LNCaP clone FGC (cell line): Measurements from ENCODE around the gene MLKL.

Experiments
- DNase-seq: peaks from one replicate; pipeline ENCODE4 v3.0.0-alpha.2; 2011; ENCODE audit warnings: low read depth
- H3K4me3 ChIP-seq: 2 replicates; pipeline ENCODE4 v1.5.1; 2011; ENCODE audit warnings: mild to moderate bottlenecking, low read depth, low read length, control low read depth
- CTCF ChIP-seq: IDR thresholded peaks from 2 replicates; pipeline ENCODE4 v1.5.1; 2012; ENCODE audit warnings: mild to moderate bottlenecking; ENCODE audit not compliant: control insufficient read depth, insufficient read depth; ENCODE audit errors: extremely low read depth

Gene MLKL

DNA sequence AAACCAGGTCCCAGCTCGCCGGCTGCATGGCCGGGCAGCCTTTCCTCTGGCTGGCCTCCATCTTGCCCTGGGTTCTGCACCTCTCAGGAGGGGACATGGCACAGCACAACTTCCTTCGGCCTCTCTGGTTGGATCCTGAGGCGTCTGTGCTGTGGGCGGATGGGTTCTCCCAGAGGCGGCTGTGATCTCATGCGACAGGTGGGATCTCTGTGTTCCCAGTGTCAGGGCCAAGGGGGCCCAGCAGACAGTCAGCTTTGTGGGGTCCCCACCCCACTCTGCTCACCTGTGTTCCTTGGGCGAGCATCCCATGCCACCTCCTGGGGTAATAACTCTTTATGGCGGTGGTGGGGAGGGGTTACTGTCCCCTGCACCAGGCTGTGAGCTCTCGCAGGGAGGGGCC is 38.2 kb upstream of the MLKL start:
- no peak for TF ChIP-seq CTCF
- no peak overlapping the region for H3K4me3 ChIP-seq
- no peak for DNase-seq

GRCh38 chr16:74738113-74738541 is 37.5 kb upstream of the MLKL start:
- TF ChIP-seq CTCF: no peak
- no peak overlapping the region for H3K4me3 ChIP-seq
- no peak for DNase-seq

- no peak overlapping the region for H3K4me3 ChIP-seq
Measured at GRCh38 chr16:74737521-74737920, 36.9 kb upstream of the MLKL start.

GRCh38 chr16:74736531-74737157 is 36.0 kb upstream of the MLKL start:
- no peak for DNase-seq
- no peak overlapping the region for H3K4me3 ChIP-seq
- TF ChIP-seq CTCF: no peak

More at GRCh38 chr16:74737521-74737920, 36.9 kb upstream of the MLKL start:
- no peak for DNase-seq
- no peak for TF ChIP-seq CTCF

- no peak for DNase-seq
- no peak overlapping the region for H3K4me3 ChIP-seq
- TF ChIP-seq CTCF: no peak
Measured at GRCh38 chr16:74735554-74735953, 34.9 kb upstream of the MLKL start.

- no peak for DNase-seq
- no peak overlapping the region for H3K4me3 ChIP-seq
- no peak for TF ChIP-seq CTCF
Measured at GRCh38 chr16:74735162-74735452, 34.4 kb upstream of the MLKL start.
